Hematopoietic multipotent progenitor cell treated with erythropoietin and hydrocortisone succinate and interleukin-3 and kit ligand, for 4 days (in vitro differentiated cells): ENCODE data around the gene NCAPD3.
"Not testable (repeated sequence)": the region's sequence is repeated elsewhere in the genome, so short reads cannot be mapped to it uniquely, and the experiment has no call there.

ENCODE experiments used
- DNase-seq: peaks from one replicate; pipeline ENCODE4 v3.0.0-alpha.2; 2015

The NCAPD3 gene

DNA sequence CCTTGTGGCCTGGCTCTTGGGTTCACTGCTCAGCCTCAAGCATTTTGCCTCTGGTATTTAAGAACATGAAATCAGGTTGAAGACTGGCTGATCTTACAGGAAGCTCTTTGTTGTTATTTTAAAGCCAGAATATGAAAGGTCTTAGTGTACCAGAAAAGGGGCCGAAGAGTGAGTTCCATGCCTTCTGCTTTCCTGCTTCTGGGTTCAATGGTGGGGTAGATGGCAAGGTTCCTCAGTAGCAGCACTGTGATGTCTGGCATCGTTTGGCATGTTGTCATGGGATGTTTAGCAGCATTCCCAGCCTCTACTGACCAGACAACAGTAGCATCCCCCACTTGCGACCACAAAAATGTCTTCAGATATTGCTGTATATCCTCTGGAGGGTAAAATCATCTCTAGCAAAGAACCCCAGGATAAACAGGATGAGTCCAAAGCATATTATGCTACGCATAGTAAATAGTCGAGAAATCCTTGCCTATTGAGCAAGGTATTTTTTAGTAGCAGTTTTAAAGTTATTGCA is 3.1 kb upstream of the NCAPD3 start:
- DNase-seq: no peak

DNA sequence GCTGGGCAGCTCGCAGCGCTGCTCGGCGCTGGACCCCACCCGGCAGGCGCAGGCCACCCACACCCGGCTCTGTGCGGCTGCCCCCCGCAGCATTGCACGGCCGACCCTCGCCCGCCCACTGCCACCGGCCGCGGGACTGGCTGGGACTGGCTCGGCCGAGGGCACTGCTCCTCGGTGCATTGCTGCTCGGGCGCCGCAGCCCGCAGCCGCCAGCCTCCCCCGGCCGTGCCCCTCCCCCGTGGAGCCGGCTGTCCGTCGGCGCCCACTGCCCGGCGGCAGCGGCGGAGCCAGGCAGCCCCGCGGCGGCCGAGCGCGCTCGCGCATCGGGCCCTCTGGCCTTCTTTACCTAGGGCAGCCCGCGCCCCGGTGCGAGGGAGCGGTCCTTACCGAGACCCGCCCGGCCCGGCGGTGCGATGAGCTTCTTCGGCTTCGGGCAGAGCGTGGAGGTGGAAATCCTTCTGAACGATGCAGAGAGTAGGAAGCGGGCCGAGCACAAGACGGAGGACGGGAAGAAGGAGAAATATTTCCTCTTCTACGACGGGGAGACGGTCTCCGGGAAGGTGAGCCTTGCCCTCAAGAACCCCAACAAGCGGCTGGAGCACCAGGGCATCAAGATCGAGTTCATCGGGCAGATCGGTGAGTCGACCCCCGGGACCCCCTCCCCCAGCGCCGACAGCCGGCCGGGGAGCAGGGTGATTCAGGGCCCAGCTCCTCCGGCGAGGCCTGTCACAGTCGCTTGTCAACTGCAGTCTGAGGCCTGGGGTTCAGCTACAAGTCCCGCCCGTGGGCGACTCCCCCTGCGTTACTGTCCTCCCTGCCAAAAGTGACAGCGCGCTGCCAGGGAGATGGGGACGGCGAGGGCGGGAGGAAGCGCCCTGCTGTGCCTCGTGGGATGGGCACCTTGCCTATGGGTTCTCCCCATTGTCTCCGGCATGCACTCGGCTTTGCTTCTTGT is 1.2 kb upstream of the NCAPD3 start:
- DNase-seq: peak; percentile 87

- peak; percentile 49 for DNase-seq
These were observed 646 bp downstream of the NCAPD3 start for GRCh38 chr11:134223121-134223520.

DNA sequence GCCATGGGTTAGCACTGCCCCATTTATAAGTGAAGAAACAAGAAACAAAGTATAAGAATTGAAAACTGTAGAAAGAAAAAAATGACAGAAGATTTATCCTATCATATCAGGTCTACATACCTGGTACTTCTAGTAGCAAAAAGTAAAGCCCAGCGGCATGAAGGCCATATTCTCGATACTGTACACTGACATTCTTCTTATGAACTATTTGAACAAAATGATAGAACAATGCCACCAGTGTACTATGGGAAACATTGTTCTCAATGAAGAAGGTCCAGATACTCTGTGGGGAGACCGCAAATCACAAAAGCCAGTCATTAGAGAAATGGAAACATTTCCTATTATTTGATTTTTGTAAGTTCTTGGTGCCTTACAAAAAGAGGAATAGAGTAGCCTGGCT is 7.0 kb downstream of the NCAPD3 start:
- no peak for DNase-seq

DNA sequence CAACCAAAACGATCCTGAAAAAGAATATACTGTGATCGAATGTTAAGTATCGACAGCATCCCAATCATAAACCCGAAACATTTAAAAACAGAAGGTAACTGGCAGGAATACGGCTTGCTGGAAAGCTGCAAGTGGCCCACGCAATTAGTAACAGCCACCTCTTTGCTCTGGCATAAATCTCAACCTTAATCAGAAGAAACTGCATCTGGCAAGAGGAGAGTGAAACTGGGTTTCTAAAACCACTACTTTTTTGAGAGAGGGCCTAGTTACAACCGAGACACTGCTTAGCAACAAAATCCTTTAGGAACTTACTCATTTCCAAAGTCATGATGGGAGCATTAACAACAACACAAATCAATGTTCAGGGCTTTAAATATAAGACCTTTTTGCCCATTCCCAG is 7.9 kb downstream of the NCAPD3 start:
- no peak for DNase-seq

DNA sequence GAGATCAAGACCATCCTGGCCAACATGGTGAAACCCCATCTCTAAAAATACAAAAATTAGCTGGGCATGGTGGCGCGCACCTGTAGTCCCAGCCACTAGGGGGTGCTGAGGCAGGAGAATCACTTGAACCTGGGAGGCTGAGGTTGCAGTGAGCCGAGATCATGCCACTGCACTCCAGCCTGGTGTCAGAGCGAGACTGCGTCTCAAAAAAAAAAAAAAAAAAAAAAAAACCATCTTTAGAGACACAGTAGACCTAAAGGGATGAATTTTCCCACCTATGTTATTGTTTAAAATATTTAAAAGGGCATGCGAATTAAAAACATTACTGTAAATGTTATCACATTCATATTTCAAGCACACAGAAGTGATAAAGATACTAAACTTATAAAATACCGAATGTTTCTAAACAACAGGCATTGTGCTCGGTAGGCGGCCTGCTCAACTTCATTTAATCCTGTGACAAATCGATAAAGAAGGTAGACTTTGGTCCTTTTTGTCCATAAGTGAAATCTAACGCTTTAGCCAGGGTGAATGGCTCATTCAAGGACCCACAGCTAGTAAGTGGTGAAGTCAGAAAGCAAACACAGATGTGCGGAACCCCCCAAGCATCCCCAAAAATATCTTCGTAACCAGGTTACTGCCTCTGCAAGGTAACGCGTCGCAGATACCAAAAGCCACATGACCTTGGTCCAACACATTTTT is 16.1 kb downstream of the NCAPD3 start:
- DNase-seq: peak; percentile 71

DNA sequence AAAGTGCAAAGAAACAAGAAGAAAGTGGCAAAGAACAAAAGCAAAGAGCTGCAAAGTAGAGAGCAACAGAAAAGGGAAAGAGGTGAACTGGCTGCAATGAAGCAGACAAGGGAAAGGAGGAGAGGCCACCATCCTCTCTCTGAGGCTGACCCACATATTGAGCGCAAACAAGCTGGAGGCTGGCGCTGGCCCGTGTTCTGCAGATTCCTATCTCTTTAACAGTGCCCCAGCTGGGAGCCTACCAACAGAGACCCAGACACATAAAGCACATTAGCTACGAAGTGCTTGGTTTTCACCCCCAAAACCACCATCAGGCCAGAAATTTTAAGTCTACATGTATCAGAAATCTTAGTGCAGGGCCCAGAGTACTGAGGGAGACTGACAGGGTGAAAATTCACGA is 17.6 kb downstream of the NCAPD3 start:
- no peak for DNase-seq

- DNase-seq: no peak
These were observed 18.0 kb downstream of the NCAPD3 start for GRCh38 chr11:134205729-134206128.

- DNase-seq: no peak
These were observed 21.1 kb downstream of the NCAPD3 start for GRCh38 chr11:134202661-134203060.

GRCh38 chr11:134200688-134201087 is 23.1 kb downstream of the NCAPD3 start:
- DNase-seq: no peak

DNA sequence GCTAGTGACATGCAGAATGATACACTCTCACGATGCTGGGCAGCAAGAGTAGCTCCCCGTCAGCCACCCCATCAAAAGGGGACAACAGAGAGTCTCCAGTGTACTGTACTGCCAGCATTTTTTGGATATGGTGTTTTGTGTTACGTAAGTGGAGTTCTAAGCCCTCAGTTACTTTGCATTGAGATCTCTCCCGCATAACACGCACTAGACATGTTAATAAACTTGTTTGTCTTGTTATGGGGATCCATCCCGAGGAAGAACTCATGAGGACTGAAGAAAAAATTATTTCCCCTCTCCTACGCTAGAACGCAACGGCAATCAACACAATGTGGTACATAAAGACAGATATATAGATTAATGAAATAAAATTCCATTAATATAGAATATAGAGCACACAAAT is 24.2 kb downstream of the NCAPD3 start:
- no peak for DNase-seq

DNA sequence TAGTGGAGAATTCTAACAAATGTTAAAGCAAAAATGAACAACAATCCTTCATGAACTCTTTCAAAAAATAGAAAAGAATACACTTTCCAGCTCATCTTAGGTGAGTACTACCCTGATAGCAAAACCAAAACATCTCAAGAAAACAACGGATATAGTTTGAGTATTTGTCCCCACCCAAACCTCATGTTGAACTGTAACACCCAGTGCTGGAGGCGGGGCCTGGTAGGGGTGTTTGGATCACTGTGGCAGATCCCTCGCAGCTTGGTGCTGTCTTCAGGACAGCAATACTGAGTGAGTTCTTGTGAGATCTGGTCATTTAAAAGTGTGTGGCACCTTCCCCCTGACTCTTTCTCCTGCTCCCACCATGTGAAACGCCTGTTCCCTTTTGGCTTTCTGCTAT is 27.0 kb downstream of the NCAPD3 start:
- no peak for DNase-seq

DNA sequence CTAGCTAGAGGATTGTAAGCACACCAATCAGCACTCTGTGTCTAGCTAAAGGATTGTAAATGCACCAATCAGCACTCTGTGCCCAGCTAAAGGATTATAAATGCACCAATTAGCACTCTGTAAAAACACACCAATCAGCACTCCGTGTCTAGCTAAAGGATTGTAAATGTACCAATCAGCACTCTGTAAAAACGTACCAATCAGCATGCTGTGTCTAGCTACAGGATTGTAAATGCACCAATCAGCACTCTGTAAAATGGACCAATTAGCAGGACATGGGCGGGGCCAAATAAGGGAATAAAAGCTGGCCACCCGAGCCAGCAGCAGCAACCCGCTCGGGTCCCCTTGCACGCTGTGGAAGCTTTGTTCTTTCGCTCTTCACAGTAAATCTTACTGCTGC is 35.7 kb downstream of the NCAPD3 start:
- DNase-seq: not testable (repeated sequence)

GRCh38 chr11:134181707-134182106 is 42.1 kb downstream of the NCAPD3 start:
- DNase-seq: no peak

DNA sequence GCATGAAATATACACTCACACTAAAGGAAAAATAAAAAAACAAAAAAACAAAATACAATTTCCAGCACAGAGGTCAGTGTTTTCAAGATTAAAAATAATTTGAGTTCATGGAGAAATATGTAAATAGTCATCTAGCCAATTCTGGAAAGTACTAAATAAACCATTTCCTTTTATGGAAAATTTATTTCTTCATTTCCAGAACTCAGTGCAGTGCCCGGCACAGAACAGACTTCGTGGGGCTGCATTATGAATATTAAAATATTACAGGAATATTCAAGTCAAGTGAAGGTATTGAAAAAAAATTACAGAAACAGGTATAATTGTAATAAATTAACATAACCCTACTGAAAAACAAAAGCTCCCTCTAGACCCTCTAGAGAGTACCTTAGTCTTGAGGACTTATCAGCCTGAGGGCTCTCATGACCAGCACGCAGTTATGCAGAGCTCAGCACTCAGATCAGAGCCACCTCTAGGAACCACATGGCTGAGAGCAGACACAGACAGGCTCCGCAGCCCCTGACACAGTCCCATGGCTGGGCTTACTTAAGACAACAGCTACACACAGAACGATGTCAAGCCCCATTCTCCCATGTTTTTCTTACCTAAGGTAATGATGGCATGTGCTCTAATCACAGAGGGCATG is 45.6 kb downstream of the NCAPD3 start:
- no peak for DNase-seq

DNA sequence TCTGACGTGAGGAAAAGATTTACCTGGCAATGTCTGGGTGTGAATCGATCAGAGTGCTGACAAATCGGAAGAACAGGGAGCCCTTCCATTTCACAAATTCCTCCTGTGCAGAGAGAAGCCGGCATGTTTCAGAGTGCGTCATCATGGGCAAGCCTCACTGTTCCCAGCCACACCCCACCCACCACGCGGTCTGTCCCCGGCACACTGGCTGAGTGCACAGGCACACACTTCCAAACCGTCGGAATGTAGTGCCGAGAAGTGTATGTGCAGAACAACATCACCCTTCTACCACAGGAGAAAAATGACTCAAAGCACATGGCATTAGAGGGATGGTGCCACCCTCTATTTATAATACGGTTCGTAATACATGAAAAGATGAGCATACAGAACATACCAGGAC is 47.5 kb downstream of the NCAPD3 start:
- DNase-seq: no peak

DNA sequence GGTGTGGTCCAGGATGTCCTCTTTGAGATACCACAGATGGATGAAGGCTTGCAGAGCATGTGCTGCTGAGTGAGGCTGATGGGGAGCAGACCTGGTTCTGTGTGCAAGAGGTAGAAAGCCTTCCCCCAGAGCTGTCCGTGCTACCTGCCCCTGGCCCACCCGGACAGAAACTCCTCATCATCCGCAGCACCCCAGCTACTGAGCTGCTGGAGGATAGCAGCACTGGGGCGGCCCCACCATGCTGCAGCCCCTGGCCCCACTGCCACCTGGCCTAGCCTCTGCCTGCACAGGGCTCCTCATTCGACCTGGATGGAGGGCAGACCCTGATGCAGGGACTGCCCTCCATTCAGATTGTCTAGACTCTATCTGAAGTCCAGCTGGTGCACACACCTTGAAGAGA is 50.5 kb downstream of the NCAPD3 start:
- DNase-seq: no peak

- DNase-seq: no peak
These were observed 51.8 kb downstream of the NCAPD3 start for GRCh38 chr11:134171951-134172350.

DNA sequence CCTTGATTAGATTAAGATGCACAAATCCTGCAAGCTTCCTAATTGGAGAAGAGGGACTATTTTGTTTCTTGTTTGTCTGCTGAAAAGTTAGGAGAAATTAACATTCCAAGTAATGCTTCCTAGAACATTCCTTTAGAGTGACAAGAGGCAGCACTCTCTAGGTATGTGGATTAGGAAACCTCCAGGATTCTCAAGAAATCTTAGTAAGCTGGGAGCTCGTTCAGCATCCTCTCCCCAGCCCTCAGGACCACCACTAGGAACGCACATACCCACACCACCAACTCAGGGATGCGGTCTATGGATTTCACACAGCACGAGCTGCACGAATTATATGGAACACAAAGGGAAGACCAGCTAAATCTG is 52.9 kb downstream of the NCAPD3 start:
- DNase-seq: no peak

DNA sequence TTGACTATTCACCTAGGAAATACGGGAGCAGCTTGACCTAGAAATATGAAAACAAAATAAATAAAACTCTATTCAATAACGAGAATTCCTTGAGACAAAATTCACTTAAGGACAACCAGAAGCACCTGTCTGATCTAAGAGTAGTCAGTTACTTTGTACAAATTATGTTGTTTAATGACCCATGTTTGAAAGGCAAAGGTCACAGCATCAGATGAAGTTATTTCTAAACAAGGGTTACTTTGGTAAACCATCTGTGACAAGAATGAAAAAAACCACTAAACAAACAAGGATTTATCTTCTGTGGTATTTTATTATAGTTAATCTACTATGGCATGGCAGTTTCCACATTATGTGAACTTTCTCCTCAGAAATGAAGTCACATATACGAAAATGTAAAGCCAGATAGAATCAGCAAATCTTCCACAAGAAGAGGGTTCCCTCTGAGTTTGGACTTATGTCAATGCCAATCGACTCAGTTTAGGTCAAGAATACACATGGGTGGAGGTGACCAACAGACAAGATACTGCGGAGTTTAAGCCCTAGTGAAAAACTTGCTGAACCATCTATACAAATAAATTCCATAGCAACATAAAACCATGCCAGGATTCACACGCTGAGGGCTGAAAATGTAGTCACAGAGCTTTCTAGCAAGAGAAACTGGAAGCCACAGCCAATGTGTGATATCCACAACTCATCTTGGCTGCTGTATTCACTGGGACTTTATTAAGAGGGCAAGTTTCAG is 53.4 kb downstream of the NCAPD3 start:
- DNase-seq: no peak

DNA sequence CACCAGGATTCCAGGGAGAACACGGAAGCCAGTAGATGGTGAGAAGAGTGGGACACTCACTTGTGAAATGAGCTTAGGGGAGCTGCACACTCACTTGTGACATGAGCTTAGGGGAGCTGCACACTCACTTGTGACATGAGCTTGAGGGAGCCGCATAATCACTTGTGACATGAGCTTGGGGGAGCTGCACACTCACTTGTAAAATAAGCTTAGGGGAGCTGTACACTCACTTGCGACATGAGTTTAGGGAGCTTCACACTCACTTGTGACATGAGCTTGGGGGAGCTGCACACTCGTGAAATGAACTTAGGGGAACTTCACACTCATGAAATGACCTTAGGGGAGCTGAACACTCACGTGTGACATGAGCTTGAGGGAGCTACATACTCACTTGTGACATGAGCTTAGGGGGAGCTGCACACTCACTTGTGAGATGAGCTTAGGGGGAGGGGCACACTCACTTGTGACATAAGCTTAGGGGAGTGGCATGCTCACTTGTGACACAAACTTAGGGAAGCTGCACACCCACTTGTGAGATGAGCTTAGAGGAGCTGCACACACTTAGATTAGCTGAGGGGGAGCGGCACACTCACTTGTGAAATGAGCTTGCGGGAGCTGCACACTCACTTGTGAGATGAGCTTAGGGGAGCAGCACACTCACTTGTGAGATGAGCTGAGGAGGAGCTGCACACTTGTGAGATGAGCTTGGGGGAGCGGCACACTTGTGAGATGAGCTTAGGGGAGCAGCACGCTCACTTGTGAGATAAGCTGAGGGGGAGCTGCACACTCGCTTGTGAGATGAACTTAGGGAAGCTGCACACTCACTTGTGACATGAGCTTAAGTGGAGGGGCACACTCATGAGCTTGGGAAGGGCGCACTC is 59.0 kb downstream of the NCAPD3 start:
- DNase-seq: no peak

DNA sequence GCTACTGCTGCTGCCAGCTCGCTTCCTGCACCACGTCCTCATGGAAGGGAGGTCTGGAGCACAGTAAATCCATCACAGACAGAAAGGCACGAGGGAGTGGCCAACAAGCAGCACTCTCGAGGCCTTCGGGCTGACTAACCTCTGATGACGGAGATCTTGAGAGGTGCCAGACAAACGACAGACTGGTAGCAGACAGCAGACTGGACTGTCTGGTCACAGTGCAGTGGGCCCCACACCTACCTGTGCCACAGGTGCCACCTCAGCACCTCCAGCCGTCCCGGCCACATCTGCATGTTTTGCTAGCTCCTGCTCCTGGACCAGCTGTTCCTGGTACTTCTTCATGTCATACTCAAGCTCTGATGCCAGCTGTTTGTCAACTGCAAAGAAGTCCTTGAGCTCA is 64.1 kb downstream of the NCAPD3 start:
- DNase-seq: no peak
